Type B pancreatic cell (in vitro differentiated cells): ENCODE results near the gene HOXA13. TPM values are rescaled to one million over a fixed set of nuclear protein-coding genes. Genes with fewer than 3 reads are reported as not detected.
A peak's percentile ranks its signal among the peaks of the same experiment; 100 is the strongest.

Experiments
- DNase-seq: peaks from one replicate; pipeline ENCODE4 v3.0.0; 2021; ENCODE audit warnings: mixed read lengths; ENCODE audit not compliant: unreplicated experiment; ENCODE audit errors: extremely low spot score
- H3K27ac Mint-ChIP-seq: 2 replicates; pipeline ENCODE4 v1.8.0; 2021; ENCODE audit warnings: mild to moderate bottlenecking, mixed read lengths
- H3K27me3 Mint-ChIP-seq: 2 replicates; pipeline ENCODE4 v1.8.0; 2021; ENCODE audit warnings: mixed read lengths
- H3K36me3 Mint-ChIP-seq: 2 replicates; pipeline ENCODE4 v1.8.0; 2021; ENCODE audit warnings: mixed read lengths
- H3K4me1 Mint-ChIP-seq: one replicate; pipeline ENCODE4 v1.8.0; 2021; ENCODE audit warnings: mixed read lengths; ENCODE audit not compliant: unreplicated experiment
- H3K4me3 Mint-ChIP-seq: 2 replicates; pipeline ENCODE4 v1.8.0; 2021; ENCODE audit warnings: mild to moderate bottlenecking, mixed read lengths
- H3K9me3 Mint-ChIP-seq: 2 replicates; pipeline ENCODE4 v1.8.0; 2021; ENCODE audit warnings: mixed read lengths
- total RNA-seq: library from RNA; stranded (reverse); gene quantifications from 2 replicates; pipeline ENCODE4 v1.2.1, GENCODE V29; 2021; ENCODE audit warnings: low replicate concordance
- TF ChIP-seq, protein P1 (sequence below): fragments of 200-600 bp; sonication (generic); conservative IDR thresholded peaks from 2 replicates; pipeline ENCODE4 v1.5.0; 2021; ENCODE audit warnings: antibody characterized with exemption, mild to moderate bottlenecking

The HOXA13 gene
- total RNA-seq, 1 donor from 2014 or later: 0.75 TPM

DNA sequence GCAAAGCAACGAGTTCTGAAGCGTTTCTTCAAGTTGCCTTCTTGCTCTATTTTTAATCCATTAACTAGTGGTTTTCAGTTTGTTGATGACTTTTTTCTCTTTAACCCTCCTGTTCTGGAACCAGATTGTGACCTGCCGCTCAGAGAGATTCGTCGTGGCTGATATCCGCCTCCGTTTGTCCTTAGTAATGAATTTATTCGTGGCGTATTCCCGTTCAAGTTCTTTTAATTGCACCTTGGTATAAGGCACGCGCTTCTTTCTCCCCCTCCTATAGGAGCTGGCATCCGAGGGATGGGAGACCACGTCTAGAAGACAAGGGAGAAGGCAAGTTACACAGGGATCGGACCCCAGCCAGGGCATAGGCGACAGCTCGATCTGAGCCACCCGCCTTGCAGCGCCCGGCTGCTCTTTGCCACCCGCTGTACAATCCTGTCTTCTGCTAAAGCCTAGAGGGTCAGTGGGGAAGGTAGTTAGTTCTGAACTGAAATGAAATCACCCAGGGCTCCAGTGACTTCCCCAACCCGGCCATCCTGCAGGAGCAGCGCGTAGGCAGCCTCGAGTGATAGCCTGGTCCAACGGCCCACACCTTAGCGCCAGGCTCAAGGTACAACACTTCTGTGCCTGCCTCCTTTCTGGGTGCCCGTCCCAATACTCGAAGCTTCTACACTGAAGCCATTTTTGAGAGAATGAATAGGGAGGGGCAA, 1.6 kb downstream of the HOXA13 start:
- Mint-ChIP-seq H3K27ac (no peak overlapping the region), H3K36me3 (no peaks in the 10 kb centered on the region), H3K27me3 (peaks cover 95% of the 10 kb centered on the region), H3K4me1 (peaks cover 7% of the 10 kb centered on the region), H3K9me3 (no peaks in the 10 kb centered on the region), H3K4me3 (peak overlapping the region; percentile 80)
- TF ChIP-seq, protein P1, sequence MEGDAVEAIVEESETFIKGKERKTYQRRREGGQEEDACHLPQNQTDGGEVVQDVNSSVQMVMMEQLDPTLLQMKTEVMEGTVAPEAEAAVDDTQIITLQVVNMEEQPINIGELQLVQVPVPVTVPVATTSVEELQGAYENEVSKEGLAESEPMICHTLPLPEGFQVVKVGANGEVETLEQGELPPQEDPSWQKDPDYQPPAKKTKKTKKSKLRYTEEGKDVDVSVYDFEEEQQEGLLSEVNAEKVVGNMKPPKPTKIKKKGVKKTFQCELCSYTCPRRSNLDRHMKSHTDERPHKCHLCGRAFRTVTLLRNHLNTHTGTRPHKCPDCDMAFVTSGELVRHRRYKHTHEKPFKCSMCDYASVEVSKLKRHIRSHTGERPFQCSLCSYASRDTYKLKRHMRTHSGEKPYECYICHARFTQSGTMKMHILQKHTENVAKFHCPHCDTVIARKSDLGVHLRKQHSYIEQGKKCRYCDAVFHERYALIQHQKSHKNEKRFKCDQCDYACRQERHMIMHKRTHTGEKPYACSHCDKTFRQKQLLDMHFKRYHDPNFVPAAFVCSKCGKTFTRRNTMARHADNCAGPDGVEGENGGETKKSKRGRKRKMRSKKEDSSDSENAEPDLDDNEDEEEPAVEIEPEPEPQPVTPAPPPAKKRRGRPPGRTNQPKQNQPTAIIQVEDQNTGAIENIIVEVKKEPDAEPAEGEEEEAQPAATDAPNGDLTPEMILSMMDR: no peak
- peak; percentile 62 for DNase-seq

- Mint-ChIP-seq H3K27me3 (peaks cover 93% of the 10 kb centered on the region), H3K36me3 (no peaks in the 10 kb centered on the region), H3K4me1 (peaks cover 7% of the 10 kb centered on the region), H3K4me3 (peak overlapping the region; percentile 4), H3K27ac (no peak overlapping the region), H3K9me3 (no peaks in the 10 kb centered on the region)
- no peak for DNase-seq
- TF ChIP-seq, protein P1: no peak
Measured at GRCh38 chr7:27197137-27198042, 2.5 kb downstream of the HOXA13 start.

GRCh38 chr7:27196287-27196767, 3.6 kb downstream of the HOXA13 start:
- H3K27me3 Mint-ChIP-seq: peaks cover 93% of the 10 kb centered on the region

GRCh38 chr7:27194686-27195379, 5.1 kb downstream of the HOXA13 start:
- no peaks in the 10 kb centered on the region for H3K4me1 Mint-ChIP-seq
- no peak for DNase-seq
- H3K4me3 Mint-ChIP-seq: no peak overlapping the region
- no peak overlapping the region for H3K27ac Mint-ChIP-seq
- H3K36me3 Mint-ChIP-seq: no peaks in the 10 kb centered on the region
- H3K9me3 Mint-ChIP-seq: no peaks in the 10 kb centered on the region
- TF ChIP-seq, protein P1: no peak
- peaks cover 95% of the 10 kb centered on the region for H3K27me3 Mint-ChIP-seq

More at GRCh38 chr7:27196287-27196767, 3.6 kb downstream of the HOXA13 start:
- Mint-ChIP-seq H3K4me3 (peak overlapping the region; percentile 68), H3K4me1 (peaks cover 7% of the 10 kb centered on the region), H3K27ac (no peak overlapping the region), H3K36me3 (no peaks in the 10 kb centered on the region), H3K9me3 (no peaks in the 10 kb centered on the region)
- DNase-seq: peak; percentile 83
- TF ChIP-seq, protein P1: peak; percentile 95

GRCh38 chr7:27194002-27194352, 5.9 kb downstream of the HOXA13 start:
- Mint-ChIP-seq H3K27ac (no peak overlapping the region), H3K9me3 (no peaks in the 10 kb centered on the region), H3K4me1 (no peaks in the 10 kb centered on the region), H3K27me3 (peaks cover 98% of the 10 kb centered on the region), H3K36me3 (no peaks in the 10 kb centered on the region), H3K4me3 (peak overlapping the region; percentile 59)
- no peak for DNase-seq
- TF ChIP-seq, protein P1: no peak
